ENCODE data around the gene SNX32.

DNA sequence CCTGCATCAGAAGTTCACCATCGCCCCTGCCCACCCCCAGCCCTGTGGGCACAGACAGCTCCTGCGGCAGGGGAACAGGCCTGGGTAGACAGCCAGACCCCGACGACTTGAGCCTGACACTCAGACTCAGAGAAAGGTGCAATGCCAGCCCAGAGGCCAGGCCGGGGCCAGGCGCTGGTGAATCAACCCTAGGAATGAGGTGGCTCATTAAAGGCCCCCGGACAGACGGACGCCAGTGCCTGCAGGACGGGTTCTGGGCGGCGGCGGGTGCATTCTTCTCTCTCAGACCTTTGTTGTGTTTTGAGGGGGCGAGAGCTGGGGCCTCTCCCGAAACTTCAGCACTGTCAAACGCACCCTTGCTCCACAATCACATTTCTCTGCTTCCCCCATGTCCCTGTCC is 41.3 kb upstream of the SNX32 start:
- TF ChIP-seq POLR2A (IDR thresholded peaks at IDR 0.05) = no peak
- TF ChIP-seq, protein P1, sequence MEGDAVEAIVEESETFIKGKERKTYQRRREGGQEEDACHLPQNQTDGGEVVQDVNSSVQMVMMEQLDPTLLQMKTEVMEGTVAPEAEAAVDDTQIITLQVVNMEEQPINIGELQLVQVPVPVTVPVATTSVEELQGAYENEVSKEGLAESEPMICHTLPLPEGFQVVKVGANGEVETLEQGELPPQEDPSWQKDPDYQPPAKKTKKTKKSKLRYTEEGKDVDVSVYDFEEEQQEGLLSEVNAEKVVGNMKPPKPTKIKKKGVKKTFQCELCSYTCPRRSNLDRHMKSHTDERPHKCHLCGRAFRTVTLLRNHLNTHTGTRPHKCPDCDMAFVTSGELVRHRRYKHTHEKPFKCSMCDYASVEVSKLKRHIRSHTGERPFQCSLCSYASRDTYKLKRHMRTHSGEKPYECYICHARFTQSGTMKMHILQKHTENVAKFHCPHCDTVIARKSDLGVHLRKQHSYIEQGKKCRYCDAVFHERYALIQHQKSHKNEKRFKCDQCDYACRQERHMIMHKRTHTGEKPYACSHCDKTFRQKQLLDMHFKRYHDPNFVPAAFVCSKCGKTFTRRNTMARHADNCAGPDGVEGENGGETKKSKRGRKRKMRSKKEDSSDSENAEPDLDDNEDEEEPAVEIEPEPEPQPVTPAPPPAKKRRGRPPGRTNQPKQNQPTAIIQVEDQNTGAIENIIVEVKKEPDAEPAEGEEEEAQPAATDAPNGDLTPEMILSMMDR (IDR thresholded peaks at IDR 0.05) = no peak
